ENCODE measurements around the gene GRK2. TPM values are rescaled to one million over a fixed set of nuclear protein-coding genes. Genes with fewer than 3 reads are reported as not detected.

Gene GRK2
- total RNA-seq, 6 experiments from 2014 or later: 24.5 to 43.9 (median 28.5) TPM

DNA sequence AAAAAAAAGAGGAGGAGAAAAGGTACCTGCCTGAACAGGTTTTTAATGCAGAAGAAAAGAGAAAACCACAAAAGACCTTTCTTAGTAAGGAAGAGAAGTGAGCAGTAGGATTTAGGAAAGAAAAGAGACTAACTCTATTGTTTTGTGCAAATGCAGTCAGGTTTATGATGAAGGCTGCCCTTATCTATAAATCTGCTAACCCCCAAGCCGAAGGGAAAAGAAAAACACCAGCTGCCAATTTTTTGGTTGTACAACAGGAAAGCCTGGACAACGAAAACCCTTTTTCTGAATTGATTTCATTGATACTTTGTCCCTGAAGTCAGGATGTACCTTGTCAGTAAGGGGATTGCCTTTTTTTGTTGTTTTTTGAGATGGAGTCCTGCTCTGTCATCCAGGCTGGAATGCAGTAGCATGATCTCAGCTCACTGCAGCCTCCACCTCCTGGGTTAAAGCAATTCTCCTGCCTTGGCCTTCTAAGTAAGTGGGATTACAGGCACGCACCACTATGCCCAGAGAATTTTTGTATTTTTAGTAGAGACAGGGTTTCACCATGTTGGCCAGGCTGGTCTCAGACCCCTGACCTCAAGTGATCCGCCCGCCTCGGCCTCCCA, 65.9 kb downstream of the GRK2 start:
- Histone ChIP-seq H3K4me1 (no peaks in the 10 kb centered on the region), H3K4me3 (no peak overlapping the region), H3K27ac (no peak overlapping the region), H3K36me3 (no peaks in the 10 kb centered on the region), H3K9me3 (no peaks in the 10 kb centered on the region), H3K27me3 (no peaks in the 10 kb centered on the region)
- intact Hi-C loops (cut with DNase I): no loop called here
- TF ChIP-seq, protein P1, sequence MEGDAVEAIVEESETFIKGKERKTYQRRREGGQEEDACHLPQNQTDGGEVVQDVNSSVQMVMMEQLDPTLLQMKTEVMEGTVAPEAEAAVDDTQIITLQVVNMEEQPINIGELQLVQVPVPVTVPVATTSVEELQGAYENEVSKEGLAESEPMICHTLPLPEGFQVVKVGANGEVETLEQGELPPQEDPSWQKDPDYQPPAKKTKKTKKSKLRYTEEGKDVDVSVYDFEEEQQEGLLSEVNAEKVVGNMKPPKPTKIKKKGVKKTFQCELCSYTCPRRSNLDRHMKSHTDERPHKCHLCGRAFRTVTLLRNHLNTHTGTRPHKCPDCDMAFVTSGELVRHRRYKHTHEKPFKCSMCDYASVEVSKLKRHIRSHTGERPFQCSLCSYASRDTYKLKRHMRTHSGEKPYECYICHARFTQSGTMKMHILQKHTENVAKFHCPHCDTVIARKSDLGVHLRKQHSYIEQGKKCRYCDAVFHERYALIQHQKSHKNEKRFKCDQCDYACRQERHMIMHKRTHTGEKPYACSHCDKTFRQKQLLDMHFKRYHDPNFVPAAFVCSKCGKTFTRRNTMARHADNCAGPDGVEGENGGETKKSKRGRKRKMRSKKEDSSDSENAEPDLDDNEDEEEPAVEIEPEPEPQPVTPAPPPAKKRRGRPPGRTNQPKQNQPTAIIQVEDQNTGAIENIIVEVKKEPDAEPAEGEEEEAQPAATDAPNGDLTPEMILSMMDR (IDR thresholded peaks at IDR 0.05): no peak
- TF ChIP-seq POLR2A (IDR thresholded peaks at IDR 0.05): no peak
- 83% methylated on average over 3 of the region's 6 CpGs for WGBS (ENCODE audit: insufficient coverage, low coverage, low lambda C conversion rate, missing lambda C conversion rate)
- ATAC-seq (no peak), DNase-seq (no peak)

Other genes with a start within 250 kb of the GRK2 start
- 10 to 100 TPM in 4 of 6 experiments, 1 to 10 TPM in 2; 1.8 to 35.3 (median 14.2) TPM for gene SYT12, start 243.3 kb upstream of the GRK2 start, total RNA-seq
- 100 to 1,000 TPM in 1 of 6 experiments, 10 to 100 TPM in 5; 17.8 to 106 (median 47.3) TPM for gene RHOD, start 209.6 kb upstream of the GRK2 start, total RNA-seq
- gene KDM2A, start 147.2 kb upstream of the GRK2 start, total RNA-seq: 10 to 100 TPM; 23.8 to 37.1 (median 33.4) TPM
- 10 to 100 TPM in 4 of 6 experiments, 1 to 10 TPM in 2; 7.7 to 14.1 (median 10.4) TPM for gene ANKRD13D, start 22.8 kb downstream of the GRK2 start, total RNA-seq
- 10 to 100 TPM; 10.9 to 17.9 (median 14.5) TPM for gene SSH3, start 37.1 kb downstream of the GRK2 start, total RNA-seq
- 100 to 1,000 TPM in 2 of 6 experiments, 10 to 100 TPM in 4; 70.5 to 216 (median 97.9) TPM for gene POLD4, start 87.1 kb downstream of the GRK2 start, total RNA-seq
- gene CLCF1, start 107.1 kb downstream of the GRK2 start, total RNA-seq: 1 to 10 TPM in 3 of 6 experiments, under 1 TPM in 3; 0.44 to 3.8 (median 1.3) TPM
- gene RAD9A, start 125.5 kb downstream of the GRK2 start, total RNA-seq: 10 to 100 TPM in 2 of 6 experiments, 1 to 10 TPM in 4; 5.3 to 13.2 (median 6.2) TPM
- gene PPP1CA, start 135.4 kb downstream of the GRK2 start, total RNA-seq: 100 to 1,000 TPM in 2 of 6 experiments, 10 to 100 TPM in 4; 64.2 to 102 (median 71.1) TPM
- 1 to 10 TPM in 5 of 6 experiments, under 1 TPM in 1; 0.73 to 2.7 (median 1.9) TPM for gene TBC1D10C, start 137.6 kb downstream of the GRK2 start, total RNA-seq
- under 1 TPM in 5 of 6 experiments, not detected in 1; 0.12 to 0.31 (median 0.22) TPM for gene CARNS1, start 149.2 kb downstream of the GRK2 start, total RNA-seq
- gene RPS6KB2, start 162.0 kb downstream of the GRK2 start, total RNA-seq: 10 to 100 TPM; 18.8 to 37.1 (median 27.1) TPM
- 1 to 10 TPM in 4 of 6 experiments, under 1 TPM in 2; 0.72 to 2.8 (median 2.1) TPM for gene PTPRCAP, start 171.2 kb downstream of the GRK2 start, total RNA-seq
- 10 to 100 TPM; 28.5 to 58.6 (median 40.4) TPM for gene CORO1B, start 177.0 kb downstream of the GRK2 start, total RNA-seq
- gene GPR152, start 186.3 kb downstream of the GRK2 start, total RNA-seq: not detected
- gene CABP4, start 188.9 kb downstream of the GRK2 start, total RNA-seq: 1 to 10 TPM in 4 of 6 experiments, under 1 TPM in 2; 0.55 to 1.7 (median 1.2) TPM
- 100 to 1,000 TPM in 2 of 6 experiments, 10 to 100 TPM in 4; 29.1 to 133 (median 40.9) TPM for gene TMEM134, start 202.8 kb downstream of the GRK2 start, total RNA-seq
- 10 to 100 TPM; 20.8 to 33.9 (median 25.7) TPM for gene AIP, start 216.6 kb downstream of the GRK2 start, total RNA-seq
- 10 to 100 TPM in 4 of 6 experiments, 1 to 10 TPM in 2; 8.6 to 21.3 (median 15.0) TPM for gene PITPNM1, start 238.9 kb downstream of the GRK2 start, total RNA-seq
- gene CDK2AP2, start 241.7 kb downstream of the GRK2 start, total RNA-seq: 10 to 100 TPM; 45.2 to 74.9 (median 55.7) TPM

Data from right lobe of liver (tissue), 6 donors.